Mucosa of stomach (tissue), 1 donor: ENCODE measurements around the gene SSR4.

ENCODE experiments used
- H3K27me3 ChIP-seq: one replicate; pipeline ENCODE4 v1.7.0; 2013; ENCODE audit warnings: mild to moderate bottlenecking, low read length; ENCODE audit not compliant: control insufficient read depth, insufficient read depth
- H3K36me3 ChIP-seq: one replicate; pipeline ENCODE4 v1.7.0; 2013; ENCODE audit warnings: low read length; ENCODE audit not compliant: control insufficient read depth, insufficient read depth
- H3K4me1 ChIP-seq: one replicate; pipeline ENCODE4 v1.7.0; 2013; ENCODE audit warnings: mild to moderate bottlenecking, low read length; ENCODE audit not compliant: control insufficient read depth, insufficient read depth
- H3K4me3 ChIP-seq: one replicate; pipeline ENCODE4 v1.7.0; 2013; ENCODE audit warnings: low read length
- H3K9ac ChIP-seq: one replicate; pipeline ENCODE4 v1.7.0; 2013; ENCODE audit warnings: mild to moderate bottlenecking, low read length, moderate library complexity
- H3K9me3 ChIP-seq: one replicate; pipeline ENCODE4 v1.7.0; 2013; ENCODE audit warnings: mild to moderate bottlenecking, low read length, moderate library complexity; ENCODE audit not compliant: control insufficient read depth
- donor health status: Pancreatic carcinoma.

SSR4 gene

DNA sequence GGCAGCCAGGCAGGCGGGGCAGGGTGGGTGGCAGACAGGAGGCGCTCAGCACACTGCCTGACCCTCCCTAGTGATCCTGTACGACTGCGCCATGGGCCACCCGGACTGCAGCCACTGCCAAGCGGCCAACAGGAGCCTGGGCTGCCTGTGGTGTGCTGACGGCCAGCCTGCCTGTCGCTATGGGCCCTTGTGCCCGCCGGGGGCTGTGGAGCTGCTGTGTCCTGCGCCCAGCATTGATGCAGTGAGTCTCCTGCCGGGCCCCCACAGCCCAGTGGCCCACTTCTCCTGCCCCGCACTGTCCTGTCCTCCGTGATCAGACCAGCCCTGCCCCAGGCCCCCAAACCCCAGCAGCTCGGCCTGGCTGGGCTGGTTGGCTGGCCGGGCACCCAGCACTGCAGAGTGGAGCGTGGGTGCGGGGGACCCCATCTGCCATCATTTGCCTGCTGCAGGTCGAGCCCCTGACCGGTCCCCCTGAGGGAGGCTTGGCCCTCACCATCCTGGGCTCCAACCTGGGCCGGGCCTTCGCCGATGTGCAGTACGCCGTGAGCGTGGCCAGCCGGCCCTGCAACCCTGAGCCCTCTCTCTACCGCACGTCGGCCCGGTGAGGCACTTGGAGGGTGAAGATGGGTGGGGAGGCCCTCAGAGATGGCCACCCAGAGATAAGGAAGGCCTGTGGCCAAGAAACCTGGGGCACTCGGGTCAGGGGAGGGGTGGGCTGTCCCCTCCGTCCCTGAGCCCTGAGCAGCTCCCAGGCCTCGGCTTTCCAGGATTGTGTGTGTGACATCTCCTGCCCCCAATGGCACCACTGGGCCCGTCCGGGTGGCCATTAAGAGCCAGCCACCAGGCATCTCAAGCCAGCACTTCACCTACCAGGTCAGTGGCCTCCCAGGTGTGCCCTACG is 22.8 kb upstream of the SSR4 start:
- Histone ChIP-seq H3K36me3 (no peaks in the 10 kb centered on the region), H3K9ac (no peak overlapping the region), H3K9me3 (no peaks in the 10 kb centered on the region), H3K4me3 (no peak overlapping the region), H3K4me1 (peaks cover 4% of the 10 kb centered on the region), H3K27me3 (no peaks in the 10 kb centered on the region)

DNA sequence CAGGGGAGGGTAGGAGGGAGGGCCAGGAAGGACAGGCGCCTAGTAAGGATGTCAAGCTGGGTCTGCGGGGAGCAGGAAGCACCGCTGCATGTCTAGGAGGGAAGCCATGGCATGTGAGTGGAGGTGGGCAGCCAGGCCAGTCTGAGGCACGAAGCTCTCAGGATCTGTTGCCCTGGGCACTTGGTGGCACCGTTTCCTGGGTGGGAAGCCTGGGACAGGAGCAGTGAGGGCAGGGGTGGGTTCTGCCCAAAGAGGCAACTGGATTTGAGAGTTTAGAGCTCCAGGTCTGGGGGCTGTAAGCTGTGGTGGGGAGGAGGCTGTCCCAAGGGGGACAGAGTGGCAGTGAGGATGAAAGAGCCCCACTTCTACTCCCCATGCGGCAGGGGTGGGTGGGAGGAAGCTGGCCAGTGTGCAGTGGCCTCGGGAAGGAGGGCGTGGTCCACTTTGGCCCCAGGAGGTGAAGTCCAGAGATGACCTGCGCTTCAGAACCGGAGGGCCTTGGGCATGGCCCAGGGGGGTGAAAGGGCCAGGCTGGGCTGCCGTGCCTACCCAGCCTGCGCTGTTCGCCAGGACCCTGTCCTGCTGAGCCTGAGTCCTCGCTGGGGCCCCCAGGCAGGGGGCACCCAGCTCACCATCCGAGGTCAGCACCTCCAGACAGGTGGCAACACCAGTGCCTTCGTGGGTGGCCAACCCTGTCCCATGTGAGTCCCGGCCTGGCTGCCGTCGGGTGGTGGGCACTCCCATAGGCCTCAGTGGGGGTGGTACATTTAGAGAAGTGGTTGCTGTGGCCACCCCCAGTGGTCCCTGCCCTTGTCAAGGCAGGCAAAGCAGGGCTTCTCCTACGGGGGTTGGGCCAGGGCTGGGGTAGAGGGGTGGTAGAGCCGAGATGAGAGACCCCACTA is 21.9 kb upstream of the SSR4 start:
- H3K4me1 ChIP-seq = no peaks in the 10 kb centered on the region
- H3K4me3 ChIP-seq = no peak overlapping the region
- H3K36me3 ChIP-seq = no peaks in the 10 kb centered on the region
- H3K9ac ChIP-seq = no peak overlapping the region
- no peaks in the 10 kb centered on the region for H3K27me3 ChIP-seq
- no peaks in the 10 kb centered on the region for H3K9me3 ChIP-seq

DNA sequence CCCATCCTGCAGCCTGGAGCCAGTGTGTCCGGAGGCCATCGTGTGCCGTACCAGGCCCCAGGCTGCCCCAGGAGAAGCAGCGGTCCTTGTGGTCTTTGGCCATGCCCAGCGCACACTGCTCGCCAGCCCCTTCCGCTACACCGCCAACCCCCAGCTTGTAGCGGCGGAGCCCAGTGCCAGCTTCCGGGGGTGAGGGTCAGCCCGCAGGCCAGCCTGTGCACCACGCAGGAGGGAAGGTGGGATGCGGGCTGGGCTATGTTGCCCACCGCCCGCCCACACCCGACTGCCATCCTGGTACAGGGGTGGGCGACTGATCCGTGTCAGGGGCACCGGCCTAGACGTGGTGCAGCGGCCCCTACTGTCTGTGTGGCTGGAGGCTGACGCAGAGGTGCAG is 21.3 kb upstream of the SSR4 start:
- Histone ChIP-seq H3K9me3 (no peaks in the 10 kb centered on the region), H3K27me3 (no peaks in the 10 kb centered on the region), H3K9ac (no peak overlapping the region), H3K4me1 (no peaks in the 10 kb centered on the region), H3K4me3 (no peak overlapping the region), H3K36me3 (no peaks in the 10 kb centered on the region)

DNA sequence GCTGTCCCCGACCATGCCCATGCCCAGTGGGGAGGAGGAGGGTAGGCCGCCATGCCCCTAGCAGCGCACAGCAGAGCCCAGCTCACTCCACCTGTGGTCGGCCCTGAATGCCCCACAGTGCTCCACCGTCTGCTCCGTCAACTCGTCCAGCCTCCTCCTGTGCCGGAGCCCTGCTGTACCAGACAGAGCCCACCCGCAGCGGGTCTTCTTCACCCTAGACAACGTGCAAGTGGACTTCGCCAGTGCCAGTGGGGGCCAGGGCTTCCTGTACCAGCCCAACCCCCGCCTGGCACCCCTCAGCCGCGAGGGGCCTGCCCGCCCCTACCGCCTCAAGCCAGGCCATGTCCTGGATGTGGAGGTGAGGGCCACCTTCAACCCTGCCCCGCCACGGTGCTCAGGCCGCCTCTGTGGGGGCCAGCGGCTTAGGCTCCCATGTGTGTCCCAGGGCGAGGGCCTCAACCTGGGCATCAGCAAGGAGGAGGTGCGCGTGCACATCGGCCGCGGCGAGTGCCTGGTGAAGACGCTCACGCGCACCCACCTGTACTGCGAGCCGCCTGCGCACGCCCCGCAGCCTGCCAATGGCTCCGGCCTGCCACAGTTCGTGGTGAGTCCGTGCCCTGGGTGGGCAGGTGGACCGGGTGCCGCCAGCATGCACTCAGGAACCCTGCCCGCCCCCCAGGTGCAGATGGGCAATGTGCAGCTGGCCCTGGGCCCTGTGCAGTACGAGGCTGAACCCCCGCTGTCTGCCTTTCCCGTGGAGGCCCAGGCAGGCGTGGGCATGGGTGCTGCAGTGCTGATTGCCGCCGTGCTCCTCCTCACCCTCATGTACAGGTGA is 20.5 kb upstream of the SSR4 start:
- Histone ChIP-seq H3K9me3 (no peaks in the 10 kb centered on the region), H3K36me3 (no peaks in the 10 kb centered on the region), H3K4me1 (no peaks in the 10 kb centered on the region)

DNA sequence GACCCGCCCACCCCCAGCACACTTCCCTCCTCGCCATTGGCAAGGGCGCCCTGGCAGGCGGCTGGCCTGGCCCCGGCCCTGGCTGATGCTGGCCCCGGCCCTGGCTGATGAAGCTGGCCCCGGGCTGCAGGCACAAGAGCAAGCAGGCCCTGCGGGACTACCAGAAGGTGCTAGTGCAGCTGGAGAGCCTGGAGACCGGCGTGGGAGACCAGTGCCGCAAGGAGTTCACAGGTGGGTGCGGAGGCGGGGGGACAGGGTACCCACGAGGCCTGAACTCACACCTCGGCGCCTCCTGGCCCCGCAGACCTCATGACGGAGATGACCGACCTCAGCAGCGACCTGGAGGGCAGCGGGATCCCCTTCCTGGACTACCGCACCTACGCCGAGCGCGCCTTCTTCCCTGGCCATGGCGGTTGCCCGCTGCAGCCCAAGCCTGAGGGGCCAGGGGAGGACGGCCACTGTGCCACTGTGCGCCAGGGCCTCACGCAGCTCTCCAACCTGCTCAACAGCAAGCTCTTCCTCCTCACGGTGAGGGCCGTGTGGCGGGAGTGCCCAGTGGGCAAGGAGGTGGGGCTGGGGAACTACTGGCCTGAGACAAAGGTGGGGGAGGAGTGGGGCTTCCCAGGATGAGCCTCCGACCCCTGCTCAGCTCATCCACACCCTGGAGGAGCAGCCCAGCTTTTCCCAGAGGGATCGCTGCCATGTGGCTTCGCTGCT is 19.7 kb upstream of the SSR4 start:
- Histone ChIP-seq H3K4me1 (no peaks in the 10 kb centered on the region), H3K4me3 (no peak overlapping the region), H3K9ac (no peak overlapping the region), H3K36me3 (no peaks in the 10 kb centered on the region), H3K9me3 (no peaks in the 10 kb centered on the region), H3K27me3 (no peaks in the 10 kb centered on the region)

More for the DNA sequence above, 20.5 kb upstream of the SSR4 start:
- no peaks in the 10 kb centered on the region for H3K27me3 ChIP-seq
- H3K9ac ChIP-seq = no peak overlapping the region
- no peak overlapping the region for H3K4me3 ChIP-seq

DNA sequence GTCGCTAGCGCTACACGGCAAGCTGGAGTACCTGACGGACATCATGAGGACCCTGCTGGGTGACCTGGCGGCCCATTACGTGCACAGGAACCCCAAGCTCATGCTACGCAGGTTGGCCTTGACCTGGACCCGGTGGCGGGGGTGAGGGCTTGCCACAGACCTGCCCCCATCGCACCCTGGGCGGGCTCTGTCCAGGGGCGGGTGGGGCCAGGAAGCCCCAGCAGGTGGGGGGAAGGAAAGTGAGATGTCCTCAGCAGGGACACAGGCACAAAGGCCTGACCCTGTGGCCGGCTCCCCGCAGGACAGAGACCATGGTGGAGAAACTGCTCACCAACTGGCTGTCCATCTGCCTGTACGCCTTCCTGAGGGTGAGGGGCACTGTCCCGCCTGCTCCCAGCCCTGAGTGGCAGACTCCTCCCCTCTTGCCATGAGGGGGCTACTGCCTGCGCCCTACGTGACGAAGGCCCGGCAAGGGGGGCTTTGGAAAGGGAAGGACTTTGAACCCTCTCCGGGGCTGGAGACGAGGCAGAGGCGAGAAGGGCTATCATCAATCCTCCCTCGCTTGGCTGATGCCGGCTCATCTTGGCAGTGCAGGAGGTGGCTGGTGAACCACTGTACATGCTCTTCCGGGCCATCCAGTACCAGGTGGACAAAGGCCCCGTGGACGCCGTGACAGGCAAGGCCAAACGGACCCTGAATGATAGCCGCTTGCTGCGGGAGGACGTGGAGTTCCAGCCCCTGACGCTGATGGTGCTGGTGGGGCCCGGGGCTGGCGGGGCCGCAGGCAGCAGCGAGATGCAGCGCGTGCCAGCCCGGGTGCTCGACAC is 19.0 kb upstream of the SSR4 start:
- no peaks in the 10 kb centered on the region for H3K27me3 ChIP-seq
- no peak overlapping the region for H3K4me3 ChIP-seq
- peaks cover 3% of the 10 kb centered on the region for H3K4me1 ChIP-seq
- no peaks in the 10 kb centered on the region for H3K36me3 ChIP-seq
- H3K9ac ChIP-seq = no peak overlapping the region
- H3K9me3 ChIP-seq = no peaks in the 10 kb centered on the region

DNA sequence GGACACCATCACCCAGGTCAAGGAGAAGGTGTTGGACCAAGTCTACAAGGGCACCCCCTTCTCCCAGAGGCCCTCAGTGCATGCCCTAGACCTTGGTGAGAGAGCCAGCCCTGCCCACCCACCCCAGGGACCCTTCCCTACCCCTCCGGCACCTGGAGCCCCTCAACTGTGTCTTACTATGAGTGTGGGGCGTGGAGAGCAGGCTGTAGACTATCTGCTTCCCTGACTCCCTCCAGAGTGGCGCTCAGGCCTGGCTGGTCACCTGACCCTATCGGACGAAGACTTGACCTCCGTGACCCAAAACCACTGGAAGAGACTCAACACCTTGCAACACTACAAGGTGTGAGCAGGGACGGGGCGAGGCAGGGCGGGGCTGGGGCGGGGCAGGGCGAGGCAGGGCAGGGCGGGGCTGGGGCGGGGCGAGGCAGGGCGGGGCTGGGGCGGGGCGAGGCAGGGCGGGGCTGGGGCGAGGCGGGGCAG is 18.3 kb upstream of the SSR4 start:
- Histone ChIP-seq H3K9ac (no peak overlapping the region), H3K9me3 (no peaks in the 10 kb centered on the region), H3K4me3 (no peak overlapping the region), H3K4me1 (peaks cover 7% of the 10 kb centered on the region), H3K27me3 (no peaks in the 10 kb centered on the region), H3K36me3 (no peaks in the 10 kb centered on the region)

DNA sequence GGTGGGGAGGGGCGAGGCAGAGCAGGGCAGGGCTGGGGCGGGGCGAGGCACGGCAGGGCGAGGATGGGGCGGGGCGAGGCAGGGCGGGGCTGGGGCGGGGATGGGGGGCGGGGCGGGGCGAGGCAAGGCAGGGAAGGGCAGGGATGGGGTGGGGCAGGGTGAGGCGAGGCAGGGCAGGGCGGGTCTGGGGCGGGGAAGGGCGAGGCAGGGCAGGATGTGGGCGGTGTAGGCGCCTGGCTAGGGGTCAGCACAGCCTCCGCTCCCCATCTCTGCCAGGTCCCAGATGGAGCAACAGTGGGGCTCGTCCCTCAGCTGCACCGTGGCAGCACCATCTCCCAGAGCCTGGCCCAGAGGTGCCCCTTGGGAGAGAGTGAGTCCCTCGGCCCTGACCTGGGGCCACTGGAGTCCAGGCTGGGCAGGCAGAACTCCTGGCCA is 17.8 kb upstream of the SSR4 start:
- H3K36me3 ChIP-seq = no peaks in the 10 kb centered on the region
- H3K4me3 ChIP-seq = no peak overlapping the region
- no peaks in the 10 kb centered on the region for H3K27me3 ChIP-seq
- H3K4me1 ChIP-seq = peaks cover 9% of the 10 kb centered on the region
- H3K9ac ChIP-seq = no peak overlapping the region
- H3K9me3 ChIP-seq = no peaks in the 10 kb centered on the region

DNA sequence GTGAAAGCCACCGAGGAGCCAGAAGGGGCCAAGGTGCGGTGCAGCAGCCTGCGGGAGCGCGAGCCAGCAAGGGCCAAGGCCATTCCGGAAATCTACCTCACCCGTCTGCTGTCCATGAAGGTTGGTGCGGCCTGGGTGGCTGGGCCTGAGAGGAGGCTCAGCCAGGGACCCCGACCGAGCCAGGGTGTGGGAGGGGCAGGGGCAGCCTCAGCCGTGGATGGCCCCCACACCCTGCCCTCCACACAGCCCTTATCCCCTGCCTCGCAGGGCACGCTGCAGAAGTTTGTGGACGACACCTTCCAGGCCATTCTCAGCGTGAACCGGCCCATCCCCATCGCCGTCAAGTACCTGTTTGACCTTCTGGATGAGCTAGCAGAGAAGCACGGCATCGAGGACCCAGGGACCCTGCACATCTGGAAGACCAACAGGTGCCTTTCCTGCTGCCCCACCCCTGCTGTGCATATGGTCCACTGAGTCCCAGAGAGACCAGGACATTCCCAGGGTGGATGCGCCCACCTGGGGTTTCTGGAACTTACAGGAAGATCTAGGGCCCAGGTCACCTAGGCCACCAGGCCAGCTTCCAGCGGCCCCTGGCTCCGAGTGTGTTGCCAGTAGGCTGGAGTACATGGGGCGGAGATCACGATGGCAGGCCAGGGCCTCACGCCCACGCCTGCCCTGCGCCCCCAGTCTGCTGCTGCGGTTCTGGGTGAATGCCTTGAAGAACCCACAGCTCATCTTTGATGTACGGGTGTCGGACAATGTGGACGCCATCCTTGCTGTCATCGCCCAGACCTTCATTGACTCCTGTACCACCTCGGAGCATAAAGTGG is 17.0 kb upstream of the SSR4 start:
- H3K4me3 ChIP-seq = no peak overlapping the region
- H3K27me3 ChIP-seq = no peaks in the 10 kb centered on the region
- H3K36me3 ChIP-seq = no peaks in the 10 kb centered on the region
- H3K9me3 ChIP-seq = no peaks in the 10 kb centered on the region
- H3K9ac ChIP-seq = no peak overlapping the region
- peaks cover 12% of the 10 kb centered on the region for H3K4me1 ChIP-seq

DNA sequence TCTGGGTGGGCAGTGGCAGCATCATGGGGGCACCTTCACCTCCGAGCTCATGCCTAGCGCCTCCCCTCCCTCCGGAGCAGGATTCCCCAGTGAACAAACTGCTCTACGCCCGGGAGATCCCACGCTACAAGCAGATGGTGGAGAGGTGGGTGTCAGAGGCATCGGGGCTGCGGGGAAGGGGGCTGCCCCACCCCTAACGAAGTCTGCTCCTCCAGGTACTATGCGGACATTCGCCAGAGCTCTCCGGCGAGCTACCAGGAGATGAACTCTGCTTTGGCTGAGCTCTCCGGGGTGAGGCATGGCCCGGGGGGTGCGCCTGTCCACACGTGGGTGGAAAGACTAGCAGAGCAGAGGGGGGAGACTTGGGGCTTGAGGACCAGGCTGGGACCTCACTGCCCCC is 16.3 kb upstream of the SSR4 start:
- peaks cover 12% of the 10 kb centered on the region for H3K4me1 ChIP-seq
- H3K27me3 ChIP-seq = no peaks in the 10 kb centered on the region
- H3K36me3 ChIP-seq = no peaks in the 10 kb centered on the region
- H3K9ac ChIP-seq = no peak overlapping the region
- no peak overlapping the region for H3K4me3 ChIP-seq
- no peaks in the 10 kb centered on the region for H3K9me3 ChIP-seq
